Caco-2 (cell line): ENCODE data around the gene SLIT3. TPM values are rescaled to one million over a fixed set of nuclear protein-coding genes. Genes with fewer than 3 reads are reported as not detected.

ENCODE experiments used
- BruUV-seq: library from RNA; stranded (reverse); fragments of 400-500 nt; replicated peaks from 2 replicates; lab custom pipeline; 2021; lab: Mats Ljungman, UMichigan
- CTCF ChIA-PET: fragments of 300-600 bp; sonication (Branson Sonifier 250); formaldehyde crosslinking; loops from one replicate; lab custom pipeline; 2022; ENCODE audit warnings: antibody characterized with exemption; lab: Charles Lee
- POLR2A ChIA-PET: fragments of 300-600 bp; sonication (Branson Sonifier 250); formaldehyde crosslinking; loops from one replicate; lab custom pipeline; 2022; ENCODE audit warnings: antibody characterized with exemption; lab: Charles Lee
- DNase-seq, 2 experiments: peaks; one replicate each; pipeline versions ENCODE4 v3.0.0 to v3.0.0-alpha.2; 2020 to 2022
- H3K27me3 ChIP-seq: replicated peaks from 2 replicates; pipeline ENCODE4 v1.6.0; 2011; ENCODE audit warnings: low read length; ENCODE audit not compliant: control insufficient read depth, insufficient read depth
- H3K36me3 ChIP-seq: 2 replicates; pipeline ENCODE4 v1.5.1; 2011; ENCODE audit warnings: low read length; ENCODE audit not compliant: control insufficient read depth, insufficient read depth
- H3K4me1 ChIP-seq: fragments of 250-450 bp; sonication (Bioruptor Pico); 2 replicates; pipeline ENCODE4 v1.5.1; 2020; ENCODE audit warnings: mild to moderate bottlenecking
- H3K4me3 ChIP-seq: 2 replicates; pipeline ENCODE4 v1.5.1; 2011; ENCODE audit warnings: low read depth, mild to moderate bottlenecking, control low read depth, low read length
- H3K9me3 ChIP-seq: fragments of 250-450 bp; sonication (Bioruptor Pico); 2 replicates; pipeline ENCODE4 v1.5.1; 2020; ENCODE audit warnings: mild to moderate bottlenecking, moderate library complexity
- H3K27ac Mint-ChIP-seq: one replicate; pipeline ENCODE4 v1.8.0; 2022; ENCODE audit warnings: mixed read lengths; ENCODE audit not compliant: unreplicated experiment
- H3K27me3 Mint-ChIP-seq: one replicate; pipeline ENCODE4 v1.8.0; 2022; ENCODE audit warnings: mixed read lengths; ENCODE audit not compliant: insufficient read depth, unreplicated experiment
- H3K36me3 Mint-ChIP-seq: one replicate; pipeline ENCODE4 v1.8.0; 2022; ENCODE audit warnings: mild to moderate bottlenecking, mixed read lengths; ENCODE audit not compliant: insufficient read depth, unreplicated experiment
- H3K4me1 Mint-ChIP-seq: one replicate; pipeline ENCODE4 v1.8.0; 2022; ENCODE audit warnings: low read depth, mixed read lengths; ENCODE audit not compliant: unreplicated experiment
- H3K4me3 Mint-ChIP-seq: one replicate; pipeline ENCODE4 v1.8.0; 2022; ENCODE audit warnings: mild to moderate bottlenecking, moderate library complexity, mixed read lengths; ENCODE audit not compliant: unreplicated experiment
- H3K9me3 Mint-ChIP-seq: one replicate; pipeline ENCODE4 v1.8.0; 2022; ENCODE audit warnings: mixed read lengths; ENCODE audit not compliant: unreplicated experiment
- CTCF ChIP-seq, 2 experiments: fragments of 200-600 bp in 1 of 2; IDR thresholded peaks; 1 replicate in 1 of 2; 2 replicates in 1 of 2; pipeline versions ENCODE4 v1.5.1 to v1.8.0; 2011 to 2022; ENCODE audit warnings: antibody characterized with exemption in 1 of 2, control low read depth in 1 of 2, inconsistent platforms in 1 of 2, low read depth in 1 of 2, low read length in 1 of 2, mild to moderate bottlenecking in 1 of 2, moderate library complexity in 1 of 2; ENCODE audit not compliant: insufficient read depth in 1 of 2, severe bottlenecking in 1 of 2, unreplicated experiment in 1 of 2
- intact Hi-C: fragments of 100-400 bp; cut with micrococcal nuclease; formaldehyde crosslinking; loops from one replicate; pipeline ENCODE4 v1.10.0; 2022; ENCODE audit not compliant: unreplicated experiment
- total RNA-seq: library from RNA; stranded (reverse); gene quantifications from 2 replicates; pipeline ENCODE4 v1.2.3, GENCODE V29; 2022

SLIT3 gene
- total RNA-seq, 1 experiment from 2014 or later = 2.1 TPM

- no TSS peak for BruUV-seq
- H3K4me1 ChIP-seq = no peaks in the 10 kb centered on the region
- Mint-ChIP-seq H3K4me1 (no peaks in the 10 kb centered on the region), H3K27me3 (no peaks in the 10 kb centered on the region), H3K9me3 (no peaks in the 10 kb centered on the region), H3K36me3 (no peaks in the 10 kb centered on the region), H3K4me3 (no peak overlapping the region), H3K27ac (no peak overlapping the region)
- H3K36me3 ChIP-seq = no peaks in the 10 kb centered on the region
- H3K4me3 ChIP-seq = no peak overlapping the region
- ChIA-PET CTCF (interaction anchor here (0.6 kb wide), 1 partner anchor 268 kb away, joined by 3 read pairs; no protein-coding TSS in a partner anchor), POLR2A (no interaction called here)
- DNase-seq = no peak
- H3K27me3 ChIP-seq = no peaks in the 10 kb centered on the region
- no peaks in the 10 kb centered on the region for H3K9me3 ChIP-seq
- no peak for TF ChIP-seq CTCF (IDR thresholded peaks at IDR 0.05; ENCODE audit: insufficient read depth in 1 of 2, low read depth in 1 of 2, low read length in 1 of 2, severe bottlenecking in 1 of 2, unreplicated experiment in 1 of 2)
- intact Hi-C loops = no loop called here
These were observed 161.4 kb downstream of the SLIT3 start for GRCh38 chr5:169139480-169140050.

GRCh38 chr5:169133531-169133930 lies 167.4 kb downstream of the SLIT3 start:
- peaks cover 11% of the 10 kb centered on the region for H3K4me1 Mint-ChIP-seq
- Histone ChIP-seq H3K36me3 (no peaks in the 10 kb centered on the region), H3K27me3 (no peaks in the 10 kb centered on the region), H3K4me1 (peaks cover 10% of the 10 kb centered on the region; the same call in 1 of the 2 replicates), H3K4me3 (no peak overlapping the region), H3K9me3 (no peaks in the 10 kb centered on the region)
- H3K27ac Mint-ChIP-seq = no peak overlapping the region
- no peak for DNase-seq
- POLR2A ChIA-PET = no interaction called here
- CTCF ChIA-PET = no interaction called here
- no TSS peak for BruUV-seq
- H3K9me3 Mint-ChIP-seq = no peaks in the 10 kb centered on the region
- no peaks in the 10 kb centered on the region for H3K36me3 Mint-ChIP-seq
- no peak overlapping the region for H3K4me3 Mint-ChIP-seq
- no peaks in the 10 kb centered on the region for H3K27me3 Mint-ChIP-seq
- intact Hi-C loops = no loop called here
- no peak for TF ChIP-seq CTCF (IDR thresholded peaks at IDR 0.05; ENCODE audit: insufficient read depth in 1 of 2, low read depth in 1 of 2, low read length in 1 of 2, severe bottlenecking in 1 of 2, unreplicated experiment in 1 of 2)

- POLR2A ChIA-PET = no interaction called here
- Histone ChIP-seq H3K4me1 (peaks cover 10% of the 10 kb centered on the region; the same call in 1 of the 2 replicates), H3K36me3 (no peaks in the 10 kb centered on the region), H3K9me3 (no peaks in the 10 kb centered on the region), H3K27me3 (no peaks in the 10 kb centered on the region), H3K4me3 (no peak overlapping the region)
- Mint-ChIP-seq H3K4me3 (no peak overlapping the region), H3K27me3 (no peaks in the 10 kb centered on the region), H3K4me1 (peaks cover 11% of the 10 kb centered on the region), H3K27ac (no peak overlapping the region), H3K9me3 (no peaks in the 10 kb centered on the region), H3K36me3 (no peaks in the 10 kb centered on the region)
- no peak for DNase-seq
- CTCF ChIA-PET = no interaction called here
- no TSS peak for BruUV-seq
- TF ChIP-seq CTCF (IDR thresholded peaks at IDR 0.05; ENCODE audit: insufficient read depth in 1 of 2, low read depth in 1 of 2, low read length in 1 of 2, severe bottlenecking in 1 of 2, unreplicated experiment in 1 of 2) = no peak
- intact Hi-C loops = no loop called here
These were observed 168.7 kb downstream of the SLIT3 start for GRCh38 chr5:169132302-169132660.
